DMS53 treated with DMSO at 0.1 percent for 48 hours (cell line): ENCODE measurements around the gene HERC5.
"Not testable (repeated sequence)": the region's sequence is repeated elsewhere in the genome, so short reads cannot be mapped to it uniquely, and the experiment has no call there.

ENCODE experiments used
- DNase-seq: peaks from one replicate; lab custom pipeline; 2025; ENCODE audit not compliant: unreplicated experiment; lab: John Stamatoyannopoulos, UW

The HERC5 gene

DNA sequence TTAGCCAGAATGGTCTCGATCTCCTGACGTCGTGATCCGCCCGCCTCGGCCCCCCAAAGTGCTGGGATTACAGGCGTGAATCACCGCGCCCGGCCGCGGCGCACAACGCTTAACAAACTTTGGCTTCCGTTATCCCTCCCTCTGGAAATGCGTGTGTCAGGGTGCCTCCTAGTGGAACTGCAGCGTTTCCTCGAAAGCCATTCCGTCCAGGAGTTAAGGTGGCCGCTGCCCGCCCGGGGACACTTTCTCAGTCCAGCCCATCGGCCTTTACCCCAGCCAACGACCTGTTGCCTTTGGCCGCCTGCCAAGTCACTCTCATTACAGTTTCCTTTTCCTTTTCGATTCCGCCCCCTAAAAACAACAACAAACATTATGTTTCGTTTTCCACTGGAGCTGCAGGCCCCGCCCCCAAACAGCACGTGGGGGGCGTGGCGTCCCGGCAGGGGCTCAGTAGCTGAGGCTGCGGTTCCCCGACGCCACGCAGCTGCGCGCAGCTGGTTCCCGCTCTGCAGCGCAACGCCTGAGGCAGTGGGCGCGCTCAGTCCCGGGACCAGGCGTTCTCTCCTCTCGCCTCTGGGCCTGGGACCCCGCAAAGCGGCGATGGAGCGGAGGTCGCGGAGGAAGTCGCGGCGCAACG, at the start of gene HERC5:
HERC5 (plus strand) TSS at position 450 of the 637 bp plus-strand sequence; CDS start at position 601, 151 bp downstream.
- DNase-seq: peak; percentile 83

GRCh38 chr4:88409206-88409605, 47.7 kb upstream of the HERC5 start:
- no peak for DNase-seq

GRCh38 chr4:88409789-88410188, 47.1 kb upstream of the HERC5 start:
- DNase-seq: no peak

DNA sequence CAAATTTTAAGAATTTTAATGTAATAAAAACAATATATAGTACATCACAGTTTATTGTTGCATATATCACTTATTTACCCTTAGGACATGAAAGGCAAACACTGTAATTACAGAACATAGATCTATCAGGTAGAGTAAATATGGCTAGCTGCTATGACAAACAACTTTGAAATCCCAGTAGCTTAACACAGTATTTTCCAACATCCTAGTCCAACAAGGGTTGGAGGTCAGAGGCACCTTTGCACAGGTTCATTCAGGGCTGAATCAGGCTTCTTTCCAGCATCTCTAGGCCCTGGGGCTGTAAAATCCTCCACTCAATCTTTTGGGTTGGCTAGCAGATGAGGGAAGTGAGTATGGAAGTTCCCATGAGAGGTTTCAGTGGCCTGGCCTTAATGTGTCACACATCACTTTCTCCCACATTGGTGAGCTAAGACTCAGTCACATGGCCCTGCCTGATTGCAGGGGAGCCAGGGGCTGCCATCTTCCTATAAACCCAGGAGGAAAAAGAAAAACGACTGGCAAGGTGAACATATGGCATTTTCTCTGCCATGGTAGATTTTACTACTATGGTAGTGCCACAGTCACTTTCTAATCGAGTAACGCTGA, 45.3 kb upstream of the HERC5 start:
- DNase-seq: no peak

- DNase-seq: no peak
Measured at GRCh38 chr4:88413801-88414200, 43.1 kb upstream of the HERC5 start.

- no peak for DNase-seq
Measured at GRCh38 chr4:88414755-88415154, 42.2 kb upstream of the HERC5 start.

DNA sequence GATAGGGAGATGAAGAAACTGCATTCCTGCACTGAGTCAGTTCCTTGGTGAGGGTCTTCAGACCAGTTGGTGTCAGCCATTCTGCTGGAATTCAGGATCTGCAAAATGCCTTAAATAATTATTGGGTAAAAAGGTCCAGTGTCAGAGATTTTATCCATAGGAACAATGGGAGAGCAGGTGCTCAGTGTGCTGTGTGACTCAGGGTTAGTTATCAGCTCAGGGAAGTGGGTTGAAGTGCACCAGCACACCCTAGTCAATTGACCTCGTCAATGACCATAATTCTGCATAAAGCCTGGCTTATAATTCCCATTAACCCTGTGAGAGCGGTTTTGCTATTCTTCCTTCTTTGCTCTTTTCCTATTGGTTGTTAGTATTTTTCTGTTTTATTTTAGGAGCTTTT, 40.9 kb upstream of the HERC5 start:
- DNase-seq: no peak

DNA sequence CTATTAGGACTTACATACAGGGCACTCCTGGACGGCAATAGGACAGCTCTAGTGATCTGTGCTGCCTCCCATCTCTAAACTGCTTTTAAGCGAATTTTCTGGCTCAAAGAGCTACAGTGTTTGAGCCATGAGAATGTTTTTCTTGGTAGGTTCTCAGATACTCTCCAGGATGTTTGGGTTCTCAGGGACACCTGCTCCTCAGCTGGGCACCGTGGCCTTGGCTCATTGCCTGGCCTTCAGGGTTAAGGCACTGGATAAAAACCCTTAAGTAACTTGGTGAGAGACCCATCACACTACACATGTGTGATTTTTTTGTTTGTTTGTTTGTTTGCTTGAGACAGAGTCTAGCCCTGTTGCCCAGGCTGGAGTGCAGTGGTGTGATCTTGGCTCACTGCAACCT, 38.5 kb upstream of the HERC5 start:
- no peak for DNase-seq

GRCh38 chr4:88419874-88420273, 37.0 kb upstream of the HERC5 start:
- DNase-seq: no peak

- no peak for DNase-seq
Measured at GRCh38 chr4:88420844-88421243, 36.1 kb upstream of the HERC5 start.

GRCh38 chr4:88422403-88422802, 34.5 kb upstream of the HERC5 start:
- no peak for DNase-seq

- no peak for DNase-seq
Measured at GRCh38 chr4:88429401-88429800, 27.5 kb upstream of the HERC5 start.

DNA sequence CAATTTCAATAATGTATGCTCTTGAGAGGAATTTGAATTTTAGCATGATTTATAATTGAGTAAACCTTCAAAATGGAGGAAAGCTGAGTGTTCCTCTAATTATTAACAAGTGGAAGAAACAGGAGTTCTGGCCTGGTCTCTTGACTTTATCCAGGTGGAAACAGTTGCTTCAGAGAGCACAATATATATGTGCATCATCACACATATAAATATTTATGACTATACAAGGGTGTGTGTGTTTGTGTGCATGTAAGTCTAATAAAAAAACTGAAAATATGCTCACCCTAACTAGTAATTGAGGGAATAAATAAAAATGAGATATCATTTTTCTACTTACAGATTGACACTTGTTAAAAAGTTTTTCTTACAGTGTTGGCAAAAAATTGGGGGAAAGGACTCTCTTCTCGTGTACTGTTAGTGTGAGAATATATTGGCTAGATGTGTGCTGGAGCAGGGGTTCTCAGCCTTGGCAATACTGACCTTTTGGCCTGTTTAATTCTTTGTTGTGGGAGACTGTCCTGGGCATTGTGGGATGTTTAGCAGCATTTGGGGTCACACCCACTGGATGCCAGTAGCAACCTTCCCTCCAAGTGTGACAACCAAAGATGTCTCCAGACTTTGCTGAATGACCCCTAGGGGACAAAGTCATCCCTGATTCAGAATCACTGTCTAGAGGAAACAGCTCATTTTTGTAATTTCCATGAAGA, 20.8 kb upstream of the HERC5 start:
- no peak for DNase-seq

DNA sequence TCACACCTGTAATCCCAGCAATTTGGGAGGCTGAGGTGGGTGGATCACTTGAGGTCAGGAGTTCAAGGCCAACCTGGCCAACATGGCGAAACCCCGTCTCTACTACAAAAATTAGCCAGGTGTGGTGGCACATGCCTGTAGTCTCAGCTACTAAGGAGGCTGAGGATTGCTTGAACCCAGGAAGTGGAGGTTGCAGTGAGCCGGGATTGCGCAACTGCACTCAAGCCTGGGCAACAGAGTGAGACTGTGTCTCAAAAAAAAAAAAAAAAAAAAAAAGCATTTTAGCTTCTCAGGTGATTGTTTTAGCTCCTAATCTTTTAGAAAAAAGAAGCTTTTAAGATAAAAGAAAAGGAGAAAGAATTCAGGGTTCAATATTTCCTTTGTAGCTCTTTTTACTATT, 19.0 kb upstream of the HERC5 start:
- DNase-seq: not testable (repeated sequence)

GRCh38 chr4:88439161-88439760, 17.7 kb upstream of the HERC5 start:
- no peak for DNase-seq

DNA sequence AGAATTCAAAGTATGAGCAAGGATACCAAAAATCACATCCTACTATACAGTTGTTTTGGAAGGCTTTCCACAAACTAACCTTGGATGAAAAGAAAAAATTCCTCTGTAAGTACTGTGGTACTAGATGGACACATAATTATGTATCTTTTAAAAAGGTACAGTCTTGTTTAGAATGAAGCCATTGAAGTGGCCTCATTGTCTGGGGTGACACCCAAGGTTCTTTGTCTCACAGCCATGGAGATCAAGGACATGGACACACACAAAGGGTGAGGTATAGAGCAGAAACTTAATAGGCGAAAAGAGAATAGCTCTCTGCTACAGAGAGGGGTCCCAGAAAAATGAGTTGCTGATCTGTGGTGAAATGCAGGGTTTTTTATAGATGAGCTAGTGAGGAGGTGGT, 16.8 kb upstream of the HERC5 start:
- DNase-seq: no peak

DNA sequence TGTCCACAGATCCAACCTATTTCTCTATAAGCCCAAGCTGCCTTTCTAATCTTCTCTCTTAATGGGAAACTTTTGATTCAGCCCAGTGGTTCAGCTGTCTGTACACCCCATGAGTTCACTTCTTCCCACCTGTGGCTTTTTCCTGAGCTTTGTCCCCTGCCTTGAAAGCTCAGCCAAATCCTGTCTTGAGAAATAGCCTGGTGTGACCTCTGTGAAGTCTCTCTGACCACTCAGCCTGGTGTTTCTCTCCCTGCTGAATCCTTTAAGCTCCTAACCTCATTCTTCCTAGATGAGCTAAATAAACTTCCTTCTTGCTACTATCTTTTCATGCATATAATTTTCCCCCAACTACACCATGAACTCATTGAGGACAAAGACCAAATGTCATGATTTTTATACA, 15.2 kb upstream of the HERC5 start:
- no peak for DNase-seq

- no peak for DNase-seq
Measured at GRCh38 chr4:88442689-88443191, 14.2 kb upstream of the HERC5 start.

GRCh38 chr4:88443486-88443885, 13.4 kb upstream of the HERC5 start:
- DNase-seq: no peak

- no peak for DNase-seq
Measured at GRCh38 chr4:88445252-88445651, 11.7 kb upstream of the HERC5 start.

DNA sequence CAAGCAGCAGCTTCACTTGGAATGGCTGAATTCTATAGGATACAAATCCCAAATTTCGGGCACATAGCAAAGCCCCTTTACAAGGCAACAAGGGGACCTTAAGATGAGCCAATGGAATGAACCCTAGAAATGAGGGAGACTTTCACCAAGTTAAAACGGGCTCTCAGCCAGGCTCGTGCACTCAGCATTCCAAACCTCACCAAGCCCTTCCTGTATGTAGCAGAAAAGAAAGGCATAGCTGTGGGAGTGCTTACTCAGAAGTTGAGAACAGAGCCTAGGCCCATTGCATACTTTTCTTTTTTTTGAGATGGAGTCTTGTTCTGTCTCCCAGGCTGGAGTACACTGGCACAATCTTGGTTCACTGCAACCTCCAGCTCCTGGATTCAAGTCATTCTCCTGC, 10.8 kb upstream of the HERC5 start:
- DNase-seq: no peak
